GM13977 (cell line): ENCODE data around the gene SPACA7.

Experiments used
- DNase-seq: peaks from one replicate; pipeline ENCODE4 v3.0.0; 2012; ENCODE audit warnings: low spot score
- in situ Hi-C: fragments of 300-500 bp; cut with MboI; formaldehyde crosslinking; loops from one replicate; pipeline ENCODE4 v1.12.0; 2022; ENCODE audit warnings: low sequenced_read_pairs, low pct_unique_long_range_greater_than_20kb, mixed read lengths, inconsistent platforms; ENCODE audit not compliant: unreplicated experiment
- TF ChIP-seq, protein P1 (sequence below): IDR thresholded peaks from 2 replicates; pipeline ENCODE4 v1.5.1; 2012; ENCODE audit warnings: mild to moderate bottlenecking, control low read depth; ENCODE audit not compliant: insufficient read depth; ENCODE audit errors: extremely low read depth, missing control alignments

SPACA7 gene

DNA sequence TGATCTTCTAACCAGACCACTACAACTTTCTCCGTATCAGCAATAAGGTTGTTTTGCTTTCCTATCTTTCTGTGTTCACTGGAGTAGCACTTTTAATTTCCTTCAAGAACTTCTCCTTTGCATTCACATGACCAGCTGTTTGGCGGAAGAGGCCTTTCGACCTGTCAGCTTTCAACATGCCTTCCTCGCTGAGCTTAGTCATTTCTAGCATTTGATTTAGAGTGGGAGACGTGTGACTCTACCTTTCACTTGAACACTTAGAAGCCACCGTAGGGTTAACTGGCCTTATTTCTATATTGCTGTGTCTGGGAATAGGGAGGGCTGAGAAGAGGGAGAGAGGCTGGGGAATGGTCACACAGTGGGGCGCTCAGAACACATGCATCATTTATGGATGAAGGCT lies 107.1 kb downstream of the SPACA7 start:
- in situ Hi-C loops = no loop called here
- TF ChIP-seq, protein P1, sequence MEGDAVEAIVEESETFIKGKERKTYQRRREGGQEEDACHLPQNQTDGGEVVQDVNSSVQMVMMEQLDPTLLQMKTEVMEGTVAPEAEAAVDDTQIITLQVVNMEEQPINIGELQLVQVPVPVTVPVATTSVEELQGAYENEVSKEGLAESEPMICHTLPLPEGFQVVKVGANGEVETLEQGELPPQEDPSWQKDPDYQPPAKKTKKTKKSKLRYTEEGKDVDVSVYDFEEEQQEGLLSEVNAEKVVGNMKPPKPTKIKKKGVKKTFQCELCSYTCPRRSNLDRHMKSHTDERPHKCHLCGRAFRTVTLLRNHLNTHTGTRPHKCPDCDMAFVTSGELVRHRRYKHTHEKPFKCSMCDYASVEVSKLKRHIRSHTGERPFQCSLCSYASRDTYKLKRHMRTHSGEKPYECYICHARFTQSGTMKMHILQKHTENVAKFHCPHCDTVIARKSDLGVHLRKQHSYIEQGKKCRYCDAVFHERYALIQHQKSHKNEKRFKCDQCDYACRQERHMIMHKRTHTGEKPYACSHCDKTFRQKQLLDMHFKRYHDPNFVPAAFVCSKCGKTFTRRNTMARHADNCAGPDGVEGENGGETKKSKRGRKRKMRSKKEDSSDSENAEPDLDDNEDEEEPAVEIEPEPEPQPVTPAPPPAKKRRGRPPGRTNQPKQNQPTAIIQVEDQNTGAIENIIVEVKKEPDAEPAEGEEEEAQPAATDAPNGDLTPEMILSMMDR = no peak
- DNase-seq = no peak
